Measurements from ENCODE around the gene KCTD16. TPM values are rescaled to one million over a fixed set of nuclear protein-coding genes. Genes with fewer than 3 reads are reported as not detected.

The KCTD16 gene
- total and polyA plus RNA-seq, 5 donors, result 0.07 to 1.1 (median 0.44) TPM

- no peak for DNase-seq
- Histone ChIP-seq H3K4me1 (ENCODE audit: control insufficient read depth, insufficient read depth, low read length) (no peaks in the 10 kb centered on the region), H3K4me3 (ENCODE audit: low read length) (no peak overlapping the region), H3K27ac (ENCODE audit: low read length) (no peak overlapping the region), H3K9me3 (ENCODE audit: control insufficient read depth, low read length) (no peaks in the 10 kb centered on the region), H3K27me3 (ENCODE audit: control insufficient read depth, insufficient read depth) (no peaks in the 10 kb centered on the region)
- intact Hi-C loops (cut with DNase I), result no loop called here
- 86% methylated on average over 1 of the region's 1 CpG for WGBS
- no peak for ATAC-seq
These were observed 4.0 kb upstream of the KCTD16 start for GRCh38 chr5:144166696-144167095.

DNA sequence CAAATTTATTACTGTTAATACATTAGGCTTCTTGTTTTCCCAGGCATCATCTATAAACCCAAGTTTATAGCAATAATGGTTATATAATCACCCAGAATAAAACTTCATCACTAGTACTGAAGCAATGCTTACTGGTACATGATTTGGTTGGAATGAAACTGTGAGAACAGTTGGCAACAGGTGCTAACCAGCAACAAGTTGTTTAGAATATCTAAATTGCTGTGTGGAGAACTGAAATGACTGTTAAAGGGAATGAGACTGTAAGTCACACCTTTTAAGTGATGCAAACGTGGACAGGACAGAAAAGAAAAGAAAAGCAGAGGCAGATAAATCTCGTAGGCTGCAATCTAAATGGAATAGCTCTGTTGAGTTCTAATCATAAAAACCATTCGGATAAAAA lies 2.7 kb upstream of the KCTD16 start:
- no peak overlapping the region for H3K4me3 ChIP-seq (ENCODE audit: low read length)
- no peaks in the 10 kb centered on the region for H3K4me1 ChIP-seq (ENCODE audit: control insufficient read depth, insufficient read depth, low read length)
- DNase-seq, result no peak
- intact Hi-C loops (cut with DNase I), result no loop called here
- no peaks in the 10 kb centered on the region for H3K9me3 ChIP-seq (ENCODE audit: control insufficient read depth, low read length)
- ATAC-seq, result no peak
- no peak overlapping the region for H3K27ac ChIP-seq (ENCODE audit: low read length)
- no peaks in the 10 kb centered on the region for H3K27me3 ChIP-seq (ENCODE audit: control insufficient read depth, insufficient read depth)
- WGBS, result 60% methylated on average over 3 of the region's 3 CpGs

DNA sequence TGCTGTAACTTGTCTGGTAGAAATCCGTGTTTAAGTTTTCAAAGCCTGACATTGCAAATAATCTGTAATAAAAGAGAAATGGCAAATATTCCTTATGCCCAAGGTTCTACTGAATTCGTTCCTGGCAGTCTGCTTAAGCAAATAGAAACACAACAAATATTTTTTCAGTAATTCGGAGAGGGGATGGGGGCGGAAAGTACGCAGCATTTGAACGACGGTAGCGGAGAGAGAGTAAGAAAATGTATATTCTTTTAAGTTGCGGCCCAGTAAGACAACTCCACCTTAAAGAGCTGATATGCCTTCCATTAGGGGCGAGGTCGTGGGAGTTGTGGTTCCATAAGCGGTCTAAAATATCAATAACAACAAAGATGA lies 783 bp upstream of the KCTD16 start:
- H3K9me3 ChIP-seq (ENCODE audit: control insufficient read depth, low read length), result no peaks in the 10 kb centered on the region
- DNase-seq, result no peak
- H3K27me3 ChIP-seq (ENCODE audit: control insufficient read depth, insufficient read depth), result no peaks in the 10 kb centered on the region
- 1% methylated on average over 12 of the region's 12 CpGs for WGBS
- H3K4me3 ChIP-seq (ENCODE audit: low read length), result peak overlapping the region; percentile 70
- H3K4me1 ChIP-seq (ENCODE audit: control insufficient read depth, insufficient read depth, low read length), result no peaks in the 10 kb centered on the region
- no peak overlapping the region for H3K27ac ChIP-seq (ENCODE audit: low read length)
- ATAC-seq, result peak in 1 of 2 donors; percentile 6
- intact Hi-C loops (cut with DNase I), result no loop called here

- ATAC-seq (no peak), DNase-seq (no peak)
- no peak overlapping the region for H3K27ac ChIP-seq (ENCODE audit: low read length)
- no peaks in the 10 kb centered on the region for H3K4me1 ChIP-seq (ENCODE audit: control insufficient read depth, insufficient read depth, low read length)
- no peaks in the 10 kb centered on the region for H3K9me3 ChIP-seq (ENCODE audit: control insufficient read depth, low read length)
- intact Hi-C loops (cut with DNase I), result no loop called here
- WGBS, result 33% methylated on average over 3 of the region's 3 CpGs
- H3K27me3 ChIP-seq (ENCODE audit: control insufficient read depth, insufficient read depth), result no peaks in the 10 kb centered on the region
- no peak overlapping the region for H3K4me3 ChIP-seq (ENCODE audit: low read length)
These were observed 3.1 kb downstream of the KCTD16 start for GRCh38 chr5:144173766-144174165.

DNA sequence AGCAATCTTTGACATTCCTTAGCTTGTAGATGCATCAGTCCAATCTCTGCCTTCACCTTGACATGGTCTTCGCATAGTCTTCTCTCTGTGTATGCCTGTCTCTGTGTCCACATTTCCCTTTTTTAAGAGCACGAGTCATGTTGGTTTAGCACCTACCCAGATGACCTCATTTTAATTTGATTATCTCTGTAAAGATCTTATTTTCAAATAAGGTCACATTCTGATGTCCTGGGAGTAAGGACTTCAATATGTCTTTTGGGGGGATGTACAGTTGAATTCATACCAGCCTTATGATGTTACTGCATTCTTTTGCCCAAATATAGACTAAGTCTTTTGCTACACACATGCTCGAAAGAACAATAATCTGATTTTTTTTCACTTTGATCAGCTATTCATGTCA lies 6.9 kb downstream of the KCTD16 start:
- H3K27ac ChIP-seq (ENCODE audit: low read length), result no peak overlapping the region
- no peaks in the 10 kb centered on the region for H3K9me3 ChIP-seq (ENCODE audit: control insufficient read depth, low read length)
- DNase-seq (no peak), ATAC-seq (no peak)
- H3K4me1 ChIP-seq (ENCODE audit: control insufficient read depth, insufficient read depth, low read length), result no peaks in the 10 kb centered on the region
- WGBS, result 83% methylated on average over 3 of the region's 3 CpGs
- H3K4me3 ChIP-seq (ENCODE audit: low read length), result no peak overlapping the region
- no peaks in the 10 kb centered on the region for H3K27me3 ChIP-seq (ENCODE audit: control insufficient read depth, insufficient read depth)
- intact Hi-C loops (cut with DNase I), result no loop called here

- no peak overlapping the region for H3K27ac ChIP-seq (ENCODE audit: low read length)
- no peak for ATAC-seq
- no peaks in the 10 kb centered on the region for H3K27me3 ChIP-seq (ENCODE audit: control insufficient read depth, insufficient read depth)
- no peak for DNase-seq
- 96% methylated on average over 1 of the region's 1 CpG for WGBS
- intact Hi-C loops (cut with DNase I), result no loop called here
- no peaks in the 10 kb centered on the region for H3K9me3 ChIP-seq (ENCODE audit: control insufficient read depth, low read length)
- H3K4me3 ChIP-seq (ENCODE audit: low read length), result no peak overlapping the region
- no peaks in the 10 kb centered on the region for H3K4me1 ChIP-seq (ENCODE audit: control insufficient read depth, insufficient read depth, low read length)
These were observed 8.6 kb downstream of the KCTD16 start for GRCh38 chr5:144179226-144179625.

GRCh38 chr5:144183254-144183889 lies 12.7 kb downstream of the KCTD16 start:
- no peak overlapping the region for H3K4me3 ChIP-seq (ENCODE audit: low read length)
- ATAC-seq (no peak), DNase-seq (no peak)
- intact Hi-C loops (cut with DNase I), result no loop called here
- H3K4me1 ChIP-seq (ENCODE audit: control insufficient read depth, insufficient read depth, low read length), result no peaks in the 10 kb centered on the region
- WGBS, result 19% methylated on average over 4 of the region's 4 CpGs
- H3K27ac ChIP-seq (ENCODE audit: low read length), result no peak overlapping the region
- H3K9me3 ChIP-seq (ENCODE audit: control insufficient read depth, low read length), result no peaks in the 10 kb centered on the region
- no peaks in the 10 kb centered on the region for H3K27me3 ChIP-seq (ENCODE audit: control insufficient read depth, insufficient read depth)

DNA sequence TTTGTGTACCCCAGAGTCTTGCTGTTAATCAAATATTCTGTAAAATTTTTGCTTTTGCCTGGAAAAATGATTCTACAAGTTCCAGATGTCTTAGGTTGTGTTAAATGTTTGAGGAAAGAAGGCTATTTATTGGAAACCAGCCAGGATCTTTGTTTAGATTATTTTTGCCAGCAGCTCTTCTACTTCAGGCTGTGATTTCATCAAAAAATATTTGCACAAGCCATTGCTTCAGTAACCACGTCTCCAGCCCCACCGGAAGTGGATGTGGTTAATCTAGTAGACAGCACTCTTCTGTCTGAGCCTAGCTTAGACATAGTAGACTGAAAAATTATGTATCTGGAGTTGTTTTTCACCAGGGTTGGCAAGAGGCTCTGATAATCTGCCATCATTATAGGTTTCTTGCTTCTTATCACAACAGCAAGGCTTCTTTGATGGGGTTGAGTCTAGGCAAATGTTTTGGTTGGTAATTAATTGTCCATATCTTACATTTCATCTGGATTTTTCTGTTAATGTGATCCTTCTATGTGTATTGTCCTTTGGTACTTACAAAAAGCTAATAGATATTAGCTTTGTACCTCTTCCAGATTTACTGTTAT lies 17.1 kb downstream of the KCTD16 start:
- ATAC-seq, result peak; percentile 29 to 51

GRCh38 chr5:144189800-144190429 lies 19.2 kb downstream of the KCTD16 start:
- Histone ChIP-seq H3K4me1 (ENCODE audit: control insufficient read depth, insufficient read depth, low read length) (no peaks in the 10 kb centered on the region), H3K9me3 (ENCODE audit: control insufficient read depth, low read length) (no peaks in the 10 kb centered on the region), H3K27ac (ENCODE audit: low read length) (no peak overlapping the region), H3K27me3 (ENCODE audit: control insufficient read depth, insufficient read depth) (no peaks in the 10 kb centered on the region), H3K4me3 (ENCODE audit: low read length) (no peak overlapping the region)
- ATAC-seq (peak; percentile 24 to 59), DNase-seq (no peak)
- WGBS, result 36% methylated on average over 10 of the region's 10 CpGs
- intact Hi-C loops (cut with DNase I), result no loop called here

More for the DNA sequence above, 17.1 kb downstream of the KCTD16 start:
- H3K9me3 ChIP-seq (ENCODE audit: control insufficient read depth, low read length), result no peaks in the 10 kb centered on the region
- H3K27ac ChIP-seq (ENCODE audit: low read length), result no peak overlapping the region
- WGBS, result 13% methylated on average over 2 of the region's 2 CpGs
- intact Hi-C loops (cut with DNase I), result no loop called here
- H3K27me3 ChIP-seq (ENCODE audit: control insufficient read depth, insufficient read depth), result no peaks in the 10 kb centered on the region
- no peaks in the 10 kb centered on the region for H3K4me1 ChIP-seq (ENCODE audit: control insufficient read depth, insufficient read depth, low read length)
- no peak overlapping the region for H3K4me3 ChIP-seq (ENCODE audit: low read length)
- DNase-seq, result peak in 2 of 3 donors; percentile 22 to 73

- ATAC-seq, result no peak
- no peaks in the 10 kb centered on the region for H3K9me3 ChIP-seq (ENCODE audit: control insufficient read depth, low read length)
- 79% methylated on average over 3 of the region's 3 CpGs for WGBS
- H3K27me3 ChIP-seq (ENCODE audit: control insufficient read depth, insufficient read depth), result no peaks in the 10 kb centered on the region
- H3K4me1 ChIP-seq (ENCODE audit: control insufficient read depth, insufficient read depth, low read length), result no peaks in the 10 kb centered on the region
- H3K27ac ChIP-seq (ENCODE audit: low read length), result no peak overlapping the region
- DNase-seq, result no peak
- intact Hi-C loops (cut with DNase I), result no loop called here
- H3K4me3 ChIP-seq (ENCODE audit: low read length), result peak overlapping the region; percentile 22
These were observed 20.9 kb downstream of the KCTD16 start for GRCh38 chr5:144191531-144191930.

DNA sequence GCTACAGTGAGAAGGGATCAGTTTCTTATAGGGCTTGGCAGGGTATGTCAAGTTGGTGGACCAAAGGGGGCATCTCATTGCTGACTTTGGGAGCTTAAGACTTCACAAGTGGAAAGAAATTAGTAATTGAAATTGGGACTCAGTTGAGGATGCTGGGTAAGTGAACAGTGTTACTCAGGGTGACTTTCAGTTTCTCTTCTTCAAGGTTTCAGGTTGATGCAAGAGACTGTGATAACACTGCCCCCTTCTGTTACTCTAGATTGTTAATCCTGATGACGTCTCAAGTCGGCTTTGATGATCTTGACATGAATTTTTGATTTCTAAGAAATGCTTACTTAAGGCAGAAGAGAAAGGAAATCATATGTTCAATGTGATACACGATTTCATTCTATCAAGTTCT lies 21.3 kb downstream of the KCTD16 start:
- ATAC-seq, result peak; percentile 64 to 75
- no peaks in the 10 kb centered on the region for H3K9me3 ChIP-seq (ENCODE audit: control insufficient read depth, low read length)
- H3K4me1 ChIP-seq (ENCODE audit: control insufficient read depth, insufficient read depth, low read length), result no peaks in the 10 kb centered on the region
- no peaks in the 10 kb centered on the region for H3K27me3 ChIP-seq (ENCODE audit: control insufficient read depth, insufficient read depth)
- H3K27ac ChIP-seq (ENCODE audit: low read length), result no peak overlapping the region
- no peak for DNase-seq
- WGBS, result 26% methylated on average over 3 of the region's 3 CpGs
- peak overlapping the region; percentile 22 for H3K4me3 ChIP-seq (ENCODE audit: low read length)
- intact Hi-C loops (cut with DNase I), result no loop called here

Data from right cardiac atrium (tissue), 5 donors.